ENCODE results near the gene ZNF33B.
"Not testable (repeated sequence)": the region's sequence is repeated elsewhere in the genome, so short reads cannot be mapped to it uniquely, and the experiment has no call there.

The ZNF33B gene

DNA sequence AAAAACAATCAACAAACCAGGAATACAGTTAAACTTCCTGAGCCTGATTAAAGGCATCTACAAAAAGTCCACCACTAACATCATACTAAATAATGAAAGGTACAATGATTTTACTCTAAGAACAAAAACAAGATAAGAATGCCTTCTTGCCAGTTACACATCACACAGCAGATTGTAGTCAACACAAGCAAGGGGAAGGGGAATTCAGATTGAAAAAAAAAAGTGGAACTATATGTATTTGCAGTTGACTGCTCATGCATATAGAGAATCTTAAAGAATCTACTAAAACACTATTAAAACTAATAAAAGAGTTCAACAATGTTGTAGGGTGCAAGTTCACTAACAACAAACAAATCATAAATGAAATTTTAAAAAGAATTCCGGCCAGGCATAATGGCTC, 28.5 kb downstream of the ZNF33B start:
- no peak for DNase-seq

DNA sequence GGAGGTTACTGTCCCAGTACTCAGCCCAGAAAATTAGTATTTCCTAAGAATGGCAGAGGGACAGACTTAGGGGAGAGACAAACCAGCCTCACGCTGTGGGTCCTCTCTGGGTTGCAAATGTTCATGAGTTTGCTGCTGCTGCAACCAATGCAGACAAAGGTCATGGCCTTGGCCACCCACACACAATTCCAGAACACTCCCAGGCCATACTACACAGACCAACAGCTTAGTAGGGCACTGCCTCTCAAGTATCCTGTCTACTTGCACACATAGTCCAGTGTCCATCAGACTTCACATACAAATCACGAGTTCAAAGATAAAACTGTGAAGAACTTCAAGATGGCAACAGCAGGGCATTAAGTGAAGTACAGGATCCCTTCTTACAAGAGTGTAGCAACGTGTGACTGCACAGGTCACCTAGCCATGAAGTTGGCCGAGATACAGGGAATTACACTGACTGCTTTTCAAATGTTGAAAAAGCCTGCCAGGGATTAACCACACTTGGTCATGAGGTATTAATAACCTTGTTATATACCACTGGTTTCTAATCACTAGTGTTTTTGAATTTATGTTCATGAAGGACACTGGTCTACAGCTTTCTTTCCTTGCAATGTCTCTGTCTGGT, 40.0 kb downstream of the ZNF33B start:
- no peak for DNase-seq

DNA sequence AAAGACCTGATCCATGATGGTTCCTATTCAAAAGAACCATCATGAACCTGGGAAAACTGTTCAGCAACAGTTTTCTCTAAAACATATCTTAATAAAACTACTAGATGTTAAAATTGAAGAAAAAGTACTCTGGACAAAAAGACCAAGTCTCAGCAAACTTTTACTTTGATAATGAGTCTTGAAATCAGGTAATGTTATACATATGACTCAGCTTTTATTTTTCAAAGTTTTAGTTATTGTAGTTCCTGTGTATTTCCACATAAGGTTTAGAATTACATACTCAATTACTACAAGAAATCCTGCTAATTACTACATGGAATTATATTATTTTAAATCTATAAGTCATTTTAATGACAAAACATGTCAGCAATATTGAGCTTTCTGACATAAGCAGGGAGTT, 42.2 kb downstream of the ZNF33B start:
- DNase-seq, result no peak

DNA sequence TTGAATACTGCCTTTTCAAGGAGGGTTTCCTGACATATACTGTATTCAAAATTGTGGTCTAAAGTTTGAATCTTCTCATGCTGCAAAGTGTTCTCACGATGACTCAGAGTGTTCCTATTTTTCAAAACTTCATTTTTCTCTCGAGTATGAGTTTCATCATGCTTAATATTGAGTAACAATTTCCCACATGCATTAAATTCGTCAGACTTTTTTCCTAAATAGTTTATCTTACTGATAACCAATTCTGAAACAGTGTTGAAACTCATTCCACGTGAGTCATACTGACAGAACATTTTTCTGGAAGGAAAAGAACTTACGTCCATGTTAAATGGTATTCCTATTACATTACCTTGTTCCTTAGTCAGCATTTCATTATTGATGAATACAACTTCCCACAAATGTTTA, 44.1 kb downstream of the ZNF33B start:
- DNase-seq, result no peak

DNA sequence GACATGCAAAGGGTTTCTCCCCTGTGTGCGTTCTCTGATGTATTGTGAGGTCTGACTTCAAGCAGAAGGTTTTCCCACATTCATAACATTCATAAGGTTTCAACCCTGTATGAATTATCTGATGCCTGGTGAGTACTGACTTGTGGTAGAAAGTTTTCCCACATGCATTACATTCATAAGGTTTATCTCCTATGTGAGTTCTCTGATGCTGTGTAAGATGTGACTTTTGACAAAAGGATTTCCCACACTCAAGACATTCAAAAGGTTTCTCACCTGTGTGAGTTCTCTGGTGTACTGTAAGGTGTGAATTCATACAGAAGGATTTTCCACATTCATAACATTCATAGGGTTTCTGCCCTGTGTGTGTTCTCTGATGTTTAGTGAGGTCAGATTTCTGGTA, 45.1 kb downstream of the ZNF33B start:
- DNase-seq, result no peak

DNA sequence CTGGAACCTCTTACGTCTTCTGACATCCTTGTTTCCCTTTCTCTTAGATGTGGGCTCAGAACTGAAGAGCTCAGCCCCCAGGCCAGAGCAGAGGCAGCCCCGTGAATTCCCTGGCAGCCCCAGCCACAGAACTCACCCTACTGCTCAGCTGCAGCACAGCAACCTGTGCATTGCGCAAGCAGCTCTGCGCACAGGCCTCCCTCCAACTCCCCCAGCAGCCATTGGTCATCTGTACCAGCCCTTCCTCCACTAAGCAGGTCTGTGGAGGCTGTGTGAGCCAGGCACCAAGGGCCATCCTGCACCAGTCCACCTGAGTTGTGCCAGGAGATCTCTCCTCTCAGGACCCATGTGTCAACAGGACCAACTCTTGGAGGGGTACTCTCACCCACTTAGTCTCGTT, 54.5 kb downstream of the ZNF33B start:
- no peak for DNase-seq

DNA sequence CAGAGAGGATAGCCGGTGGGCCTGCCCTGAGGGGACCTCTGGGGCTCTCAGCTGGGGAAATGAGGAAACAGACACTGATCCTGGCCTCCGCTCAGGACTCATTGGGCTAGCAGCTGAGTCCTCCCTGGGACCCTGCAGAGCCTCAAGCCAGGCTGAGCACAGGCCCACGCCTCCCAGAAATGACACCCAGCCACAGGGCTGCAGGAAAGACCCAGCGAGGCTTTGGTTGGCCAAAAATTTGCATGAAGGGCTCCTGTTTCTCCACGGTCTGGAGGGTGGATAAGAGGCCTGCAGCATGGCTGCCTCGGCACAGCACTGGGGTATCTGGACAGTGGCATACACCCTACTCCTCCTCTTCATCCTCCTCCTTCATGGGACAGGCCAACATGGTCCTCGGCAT, 60.4 kb downstream of the ZNF33B start:
- DNase-seq, result no peak

- DNase-seq, result no peak
Observed at GRCh38 chr10:42576338-42576737, 62.0 kb downstream of the ZNF33B start.

- no peak for DNase-seq
Observed at GRCh38 chr10:42574336-42574735, 64.0 kb downstream of the ZNF33B start.

DNA sequence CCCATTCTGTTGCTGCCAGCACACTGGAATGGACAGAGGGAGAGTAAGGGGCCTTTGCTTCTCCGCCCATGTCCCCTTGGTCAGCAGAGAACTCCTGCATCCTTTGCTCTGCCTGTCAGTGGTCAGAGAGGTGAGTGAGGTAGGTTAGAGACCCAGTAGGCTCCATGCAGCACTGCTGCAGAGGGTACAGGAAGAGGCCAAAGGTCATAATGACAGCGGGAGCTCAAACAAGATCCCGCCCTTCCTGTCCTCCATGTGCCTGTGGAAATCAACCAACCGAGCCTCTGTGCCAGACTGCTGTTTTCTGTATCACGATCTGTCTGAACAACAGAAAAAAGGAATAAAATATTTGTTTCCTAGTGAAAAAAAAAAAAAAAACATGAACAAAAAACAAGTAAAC, 81.4 kb downstream of the ZNF33B start:
- DNase-seq, result no peak

DNA sequence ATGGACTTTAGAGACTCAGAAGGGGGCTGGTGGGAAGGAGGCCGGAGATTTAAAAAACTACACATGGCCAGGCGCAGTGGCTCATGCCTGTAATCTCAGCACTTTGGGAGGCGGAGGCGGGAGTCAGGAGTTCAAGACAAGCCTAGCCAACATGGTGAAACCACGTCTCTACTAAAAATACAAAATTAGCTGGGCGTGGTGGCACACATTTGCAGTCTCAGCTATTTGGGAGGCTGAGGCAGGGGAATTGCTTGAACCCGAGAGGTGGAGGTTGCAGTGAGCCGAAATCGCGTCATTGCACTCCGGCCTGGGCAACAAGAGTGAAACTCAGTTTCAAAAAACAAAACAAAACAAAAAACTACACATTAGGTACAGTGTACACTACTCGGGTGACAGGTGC, 84.8 kb downstream of the ZNF33B start:
- not testable (repeated sequence) for DNase-seq

GRCh38 chr10:42553064-42553407, 85.3 kb downstream of the ZNF33B start:
- no peak for DNase-seq

GRCh38 chr10:42552188-42553063, 85.9 kb downstream of the ZNF33B start:
- DNase-seq, result peak; percentile 95

DNA sequence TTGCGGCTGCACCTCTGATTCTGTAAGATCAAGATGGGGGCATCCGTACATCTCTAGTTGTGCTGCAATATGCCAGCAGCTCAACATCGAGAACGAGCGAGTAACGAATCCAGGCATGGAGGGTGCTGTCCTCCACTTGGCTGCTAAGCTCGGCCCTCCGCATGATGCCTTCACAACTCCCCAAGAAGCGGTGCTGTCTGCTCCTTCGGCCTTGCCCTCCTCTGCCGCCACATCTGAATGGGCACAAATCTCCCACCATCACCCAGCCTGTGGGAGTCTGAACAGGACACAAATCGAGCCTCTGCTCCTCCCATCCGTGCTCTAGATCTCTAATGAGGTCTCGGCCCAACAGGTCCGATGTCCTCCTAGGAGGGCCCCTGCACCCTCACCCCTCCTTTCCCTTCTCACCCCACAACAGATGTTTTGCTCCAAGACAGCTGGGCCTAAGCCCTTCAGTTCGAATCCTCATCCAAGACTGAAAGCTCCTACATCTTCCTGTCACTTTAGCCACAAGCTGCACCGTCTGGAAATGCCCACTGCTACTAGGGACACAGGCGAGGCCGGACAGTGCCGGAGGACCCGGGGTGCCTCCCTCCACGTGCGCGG, 86.7 kb downstream of the ZNF33B start:
- DNase-seq, result no peak

DNA sequence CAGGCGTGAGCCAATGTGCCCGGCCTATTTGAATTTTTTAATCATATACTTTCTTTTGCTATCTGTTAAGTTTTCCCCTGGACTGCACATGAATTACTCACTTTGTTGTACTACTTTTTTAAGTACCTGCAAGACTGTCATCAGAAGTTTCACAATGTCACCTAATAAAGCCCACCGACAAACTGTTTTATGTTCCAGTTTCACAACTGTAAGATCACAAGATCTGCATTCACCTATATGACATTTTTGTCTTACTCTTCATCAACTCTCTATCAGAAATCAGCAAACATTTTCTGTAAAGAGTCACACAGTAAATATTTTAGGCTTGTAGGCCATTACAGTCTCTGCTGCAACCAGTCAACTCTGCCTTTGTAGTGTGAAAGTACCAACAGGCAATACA, 88.5 kb downstream of the ZNF33B start:
- DNase-seq, result no peak

DNA sequence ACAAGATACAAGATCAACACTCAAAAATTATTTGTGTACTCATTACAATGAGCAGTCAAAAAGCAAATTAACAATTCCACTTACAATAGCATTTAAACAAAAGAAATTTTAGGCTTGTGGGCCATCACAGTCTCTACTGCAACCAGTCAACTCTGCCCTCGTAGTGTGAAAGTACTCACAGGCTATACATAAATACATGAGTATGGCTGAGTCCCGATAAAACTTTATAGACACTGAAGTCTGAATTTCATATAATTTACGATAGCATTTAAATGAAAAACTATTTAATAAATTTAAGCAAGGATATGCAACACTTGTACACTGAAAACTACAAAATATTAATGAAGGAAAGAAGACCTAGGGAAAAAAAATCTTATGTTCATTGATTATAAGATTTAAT, 90.1 kb downstream of the ZNF33B start:
- DNase-seq, result no peak

DNA sequence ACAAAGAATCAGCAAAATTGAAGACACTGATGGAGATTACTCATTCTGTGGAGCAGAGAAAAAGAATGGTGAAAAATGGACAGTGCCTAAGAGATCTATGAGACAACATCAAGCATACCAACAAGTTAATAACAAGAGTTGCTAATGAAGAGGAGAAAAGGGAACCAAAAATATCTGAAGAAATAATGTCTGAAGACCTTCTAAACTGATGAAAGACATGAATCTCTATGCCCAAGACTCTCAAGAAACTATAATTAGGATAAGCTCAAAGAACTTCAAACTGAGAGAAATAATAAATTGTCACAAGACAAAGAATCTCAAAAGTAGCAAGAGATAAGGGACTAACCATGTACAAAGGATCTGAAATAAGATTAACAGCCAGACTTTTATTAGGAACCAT, 93.4 kb downstream of the ZNF33B start:
- DNase-seq, result no peak

- DNase-seq, result no peak
Observed at GRCh38 chr10:42543840-42544372, 94.5 kb downstream of the ZNF33B start.

Measured in stimulated activated CD4-positive, alpha-beta T cell treated with anti-CD3 and anti-CD28 coated beads, Interleukin-1b, Interleukin-23, amount 100 ng/mL, for 48 hours (primary cell).